OCI-LY3 (cell line): Measurements from ENCODE around the gene EPHB6.

ENCODE experiments used
- H2AFZ ChIP-seq: fragments of 200-600, 300-600 bp; shearing (Covaris generic); 2 replicates; pipeline ENCODE4 v1.6.0; 2014; ENCODE audit warnings: antibody characterized with exemption, low read depth, low read length
- H3K27ac ChIP-seq: fragments of 200-600, 300-600 bp; sonication (generic); 2 replicates; pipeline ENCODE4 v1.5.1; 2014; ENCODE audit warnings: mild to moderate bottlenecking, low read length, moderate library complexity, mixed read lengths
- H3K27me3 ChIP-seq: fragments of 200-600, 300-600 bp; sonication (generic); 2 replicates; pipeline ENCODE4 v1.6.1; 2014; ENCODE audit warnings: low read depth, low read length, mixed read lengths
- H3K36me3 ChIP-seq: fragments of 200-600, 300-600 bp; sonication (generic); replicated peaks from 2 replicates; pipeline ENCODE3; 2014; ENCODE audit warnings: low read depth, low read length, mixed read lengths
- H3K4me1 ChIP-seq: fragments of 300-600, 200-600 bp; sonication (generic); 2 replicates; pipeline ENCODE4 v1.6.1; 2014; ENCODE audit warnings: low read length, mixed read lengths
- H3K4me2 ChIP-seq: fragments of 200-600, 300-600 bp; sonication (generic); 2 replicates; pipeline ENCODE4 v1.6.1; 2014; ENCODE audit warnings: low read length, mixed read lengths
- H3K4me3 ChIP-seq: fragments of 300-600, 200-600 bp; sonication (generic); 2 replicates; pipeline ENCODE4 v1.5.1; 2014; ENCODE audit warnings: antibody characterized with exemption, mild to moderate bottlenecking, low read length, moderate library complexity
- H3K79me2 ChIP-seq: fragments of 300-600, 200-600 bp; shearing (Covaris generic); 2 replicates; pipeline ENCODE4 v1.6.1; 2014; ENCODE audit warnings: mild to moderate bottlenecking, low read length, mixed read lengths
- H3K9ac ChIP-seq: fragments of 300-600, 200-600 bp; shearing (Covaris generic); 2 replicates; pipeline ENCODE4 v1.6.0; 2014; ENCODE audit warnings: mild to moderate bottlenecking, low read length, moderate library complexity
- H3K9me3 ChIP-seq: fragments of 200-600, 300-600 bp; shearing (Covaris generic); 2 replicates; pipeline ENCODE4 v1.6.1; 2014; ENCODE audit warnings: low read length, mixed read lengths; ENCODE audit not compliant: insufficient read depth
- H4K20me1 ChIP-seq: fragments of 200-600, 300-600 bp; sonication (generic); 2 replicates; pipeline ENCODE4 v1.6.1; 2016; ENCODE audit warnings: low read length, mixed read lengths; ENCODE audit not compliant: insufficient read depth
- EZH2phosphoT487 ChIP-seq: fragments of 200-600 bp; shearing (Covaris generic); IDR thresholded peaks from 2 replicates; pipeline ENCODE4 v1.6.1; 2018; ENCODE audit warnings: antibody characterized with exemption, mixed run types, low read depth
- TF ChIP-seq, protein P1 (sequence below): fragments of 200-600, 300-600 bp; sonication (generic); IDR thresholded peaks from 2 replicates; pipeline ENCODE4 v1.5.1; 2014; ENCODE audit warnings: antibody characterized with exemption, low read length, low read depth

Gene EPHB6

DNA sequence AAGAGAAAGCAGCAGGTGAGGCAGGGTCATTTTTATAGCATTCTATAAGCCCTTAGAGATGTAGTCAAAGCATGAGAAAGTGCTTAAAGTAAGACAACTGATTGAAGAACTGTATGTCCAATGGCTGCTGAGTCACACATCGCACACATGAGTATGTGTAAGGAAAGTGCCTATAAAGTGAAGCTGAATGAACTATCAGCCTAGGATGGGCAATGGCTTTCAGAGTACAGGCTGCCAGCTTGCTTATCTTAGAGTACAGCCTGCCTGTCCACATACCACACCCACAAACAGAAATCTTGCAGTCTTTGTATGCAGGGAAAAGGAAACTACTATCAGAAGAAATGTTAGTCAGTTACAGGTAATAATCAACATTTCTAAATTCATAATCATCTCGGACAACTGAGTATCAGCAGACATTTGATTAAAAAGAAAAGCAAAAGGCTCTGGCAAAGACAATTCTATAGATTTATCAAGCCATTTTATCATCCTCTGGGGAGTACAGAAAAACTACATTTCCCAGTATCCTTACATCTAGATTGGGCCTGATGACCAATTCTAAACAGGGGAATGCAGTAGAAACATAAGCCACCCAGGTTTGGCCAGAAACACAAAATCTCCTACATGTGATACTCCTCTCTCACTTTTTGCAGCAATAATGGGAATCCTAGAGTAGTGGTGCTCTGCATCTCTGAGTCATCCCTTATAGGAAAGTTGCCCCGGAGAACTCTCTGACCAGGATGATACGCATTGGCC, 16.2 kb upstream of the EPHB6 start:
- Histone ChIP-seq H4K20me1 (no peaks in the 10 kb centered on the region), H3K4me2 (no peak overlapping the region), H3K27ac (no peak overlapping the region), H3K36me3 (no peaks in the 10 kb centered on the region), H3K79me2 (no peaks in the 10 kb centered on the region), H3K9me3 (no peaks in the 10 kb centered on the region), H3K27me3 (no peaks in the 10 kb centered on the region), H3K4me1 (peaks cover 3% of the 10 kb centered on the region), H3K9ac (no peak overlapping the region), H2AFZ (no peak overlapping the region), H3K4me3 (no peak overlapping the region)
- TF ChIP-seq EZH2phosphoT487 = no peak
- TF ChIP-seq, protein P1, sequence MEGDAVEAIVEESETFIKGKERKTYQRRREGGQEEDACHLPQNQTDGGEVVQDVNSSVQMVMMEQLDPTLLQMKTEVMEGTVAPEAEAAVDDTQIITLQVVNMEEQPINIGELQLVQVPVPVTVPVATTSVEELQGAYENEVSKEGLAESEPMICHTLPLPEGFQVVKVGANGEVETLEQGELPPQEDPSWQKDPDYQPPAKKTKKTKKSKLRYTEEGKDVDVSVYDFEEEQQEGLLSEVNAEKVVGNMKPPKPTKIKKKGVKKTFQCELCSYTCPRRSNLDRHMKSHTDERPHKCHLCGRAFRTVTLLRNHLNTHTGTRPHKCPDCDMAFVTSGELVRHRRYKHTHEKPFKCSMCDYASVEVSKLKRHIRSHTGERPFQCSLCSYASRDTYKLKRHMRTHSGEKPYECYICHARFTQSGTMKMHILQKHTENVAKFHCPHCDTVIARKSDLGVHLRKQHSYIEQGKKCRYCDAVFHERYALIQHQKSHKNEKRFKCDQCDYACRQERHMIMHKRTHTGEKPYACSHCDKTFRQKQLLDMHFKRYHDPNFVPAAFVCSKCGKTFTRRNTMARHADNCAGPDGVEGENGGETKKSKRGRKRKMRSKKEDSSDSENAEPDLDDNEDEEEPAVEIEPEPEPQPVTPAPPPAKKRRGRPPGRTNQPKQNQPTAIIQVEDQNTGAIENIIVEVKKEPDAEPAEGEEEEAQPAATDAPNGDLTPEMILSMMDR = no peak

DNA sequence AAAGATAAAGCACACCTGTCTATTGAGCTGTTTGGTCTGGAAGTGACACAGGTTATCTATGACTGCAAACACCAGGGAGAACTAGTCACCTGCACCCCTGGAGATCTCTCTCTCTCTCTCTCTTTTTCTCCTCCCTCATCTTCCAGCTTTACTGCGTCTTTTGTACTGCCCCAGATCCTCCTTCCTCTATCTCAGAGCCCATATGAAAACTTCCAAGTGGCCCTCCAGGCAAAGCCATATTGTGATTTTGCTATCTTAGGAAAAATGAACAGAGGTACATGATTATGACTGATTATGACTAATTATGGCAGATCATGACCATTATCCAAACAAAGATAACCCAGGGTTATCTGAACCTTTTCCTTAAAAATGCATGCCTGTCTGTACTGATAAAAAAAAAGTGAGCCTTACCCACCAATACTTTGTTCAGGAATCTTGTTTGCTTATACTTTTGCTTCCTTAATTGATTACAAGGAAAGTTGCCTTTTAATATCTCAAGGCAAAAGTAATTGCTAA, 12.6 kb upstream of the EPHB6 start:
- no peaks in the 10 kb centered on the region for H3K79me2 ChIP-seq
- H3K9ac ChIP-seq = no peak overlapping the region
- no peaks in the 10 kb centered on the region for H3K27me3 ChIP-seq
- H3K36me3 ChIP-seq = no peaks in the 10 kb centered on the region
- H3K9me3 ChIP-seq = no peaks in the 10 kb centered on the region
- H2AFZ ChIP-seq = no peak overlapping the region; the same call in 1 of the 2 replicates
- H3K27ac ChIP-seq = no peak overlapping the region
- no peaks in the 10 kb centered on the region for H4K20me1 ChIP-seq
- no peak overlapping the region for H3K4me3 ChIP-seq
- TF ChIP-seq, protein P1 = no peak
- no peak for TF ChIP-seq EZH2phosphoT487
- no peaks in the 10 kb centered on the region for H3K4me1 ChIP-seq
- no peak overlapping the region for H3K4me2 ChIP-seq

DNA sequence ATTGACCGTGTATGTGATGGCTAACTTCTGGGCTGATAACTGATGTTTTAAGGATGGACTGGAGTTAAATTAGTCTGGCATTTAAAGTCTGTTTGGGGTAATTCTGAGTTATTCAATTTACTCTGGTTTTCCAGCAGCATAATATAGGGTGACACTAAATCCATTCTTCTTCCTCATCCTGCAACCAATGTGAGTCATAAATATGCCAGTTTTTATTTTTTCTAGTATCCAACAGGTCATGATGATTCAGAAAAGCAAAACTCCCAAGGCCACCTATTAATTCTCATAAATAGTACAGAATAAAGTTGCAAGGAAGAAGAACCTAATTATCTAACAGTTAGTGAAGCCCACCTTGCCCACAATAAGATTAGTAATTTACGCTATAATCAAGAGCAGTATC, 7.5 kb upstream of the EPHB6 start:
- no peak for TF ChIP-seq EZH2phosphoT487
- TF ChIP-seq, protein P1 = no peak
- H3K4me3 ChIP-seq = no peak overlapping the region
- H4K20me1 ChIP-seq = no peaks in the 10 kb centered on the region

DNA sequence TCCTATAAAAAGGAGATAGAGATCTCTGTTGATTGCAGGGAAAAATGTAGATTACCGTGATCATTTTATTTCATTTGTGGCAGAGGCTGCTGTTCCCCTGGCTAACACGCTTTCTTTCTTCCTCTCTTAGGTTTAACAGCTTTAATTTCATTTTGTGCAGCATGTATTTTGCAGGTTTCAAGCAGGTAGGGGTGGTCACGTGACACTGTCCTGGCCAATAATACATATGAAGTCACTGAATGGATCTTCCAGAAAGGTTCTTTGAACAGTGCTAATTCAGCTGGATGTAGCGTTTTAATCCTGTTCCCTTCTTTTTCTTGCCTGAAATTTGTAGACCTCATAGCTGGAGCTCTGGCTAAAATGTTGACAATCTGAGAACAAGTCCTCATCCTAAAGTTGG, 3.6 kb upstream of the EPHB6 start:
- H3K27ac ChIP-seq = no peak overlapping the region
- no peak overlapping the region for H3K4me2 ChIP-seq
- no peaks in the 10 kb centered on the region for H4K20me1 ChIP-seq
- H2AFZ ChIP-seq = no peak overlapping the region
- no peaks in the 10 kb centered on the region for H3K36me3 ChIP-seq
- TF ChIP-seq EZH2phosphoT487 = no peak
- TF ChIP-seq, protein P1 = no peak
- H3K79me2 ChIP-seq = no peaks in the 10 kb centered on the region
- peaks cover 24% of the 10 kb centered on the region for H3K27me3 ChIP-seq
- H3K9ac ChIP-seq = no peak overlapping the region
- peaks cover 7% of the 10 kb centered on the region for H3K4me1 ChIP-seq
- no peaks in the 10 kb centered on the region for H3K9me3 ChIP-seq
- H3K4me3 ChIP-seq = no peak overlapping the region

More for the DNA sequence above, 7.5 kb upstream of the EPHB6 start:
- Histone ChIP-seq H2AFZ (no peak overlapping the region), H3K27ac (no peak overlapping the region), H3K36me3 (no peaks in the 10 kb centered on the region), H3K79me2 (no peaks in the 10 kb centered on the region), H3K9ac (no peak overlapping the region), H3K4me2 (no peak overlapping the region), H3K27me3 (peaks cover 9% of the 10 kb centered on the region; the same call in 1 of the 2 replicates), H3K9me3 (no peaks in the 10 kb centered on the region), H3K4me1 (no peaks in the 10 kb centered on the region)
